LHCN-M2 (cell line): ENCODE measurements around the gene PGS1. TPM values are rescaled to one million over a fixed set of nuclear protein-coding genes. Genes with fewer than 3 reads are reported as not detected.

Source experiments
- DNase-seq: peaks from one replicate; pipeline ENCODE4 v3.0.0-alpha.2; 2012; ENCODE audit warnings: low read depth
- total RNA-seq: library from RNA; depleted of rRNA; stranded (reverse); fragments of >200 nt; gene quantifications from 2 replicates; pipeline ENCODE4 v1.2.3, GENCODE V29; 2014

Gene PGS1
- total RNA-seq, 1 experiment from 2014 or later = 35.0 TPM

DNA sequence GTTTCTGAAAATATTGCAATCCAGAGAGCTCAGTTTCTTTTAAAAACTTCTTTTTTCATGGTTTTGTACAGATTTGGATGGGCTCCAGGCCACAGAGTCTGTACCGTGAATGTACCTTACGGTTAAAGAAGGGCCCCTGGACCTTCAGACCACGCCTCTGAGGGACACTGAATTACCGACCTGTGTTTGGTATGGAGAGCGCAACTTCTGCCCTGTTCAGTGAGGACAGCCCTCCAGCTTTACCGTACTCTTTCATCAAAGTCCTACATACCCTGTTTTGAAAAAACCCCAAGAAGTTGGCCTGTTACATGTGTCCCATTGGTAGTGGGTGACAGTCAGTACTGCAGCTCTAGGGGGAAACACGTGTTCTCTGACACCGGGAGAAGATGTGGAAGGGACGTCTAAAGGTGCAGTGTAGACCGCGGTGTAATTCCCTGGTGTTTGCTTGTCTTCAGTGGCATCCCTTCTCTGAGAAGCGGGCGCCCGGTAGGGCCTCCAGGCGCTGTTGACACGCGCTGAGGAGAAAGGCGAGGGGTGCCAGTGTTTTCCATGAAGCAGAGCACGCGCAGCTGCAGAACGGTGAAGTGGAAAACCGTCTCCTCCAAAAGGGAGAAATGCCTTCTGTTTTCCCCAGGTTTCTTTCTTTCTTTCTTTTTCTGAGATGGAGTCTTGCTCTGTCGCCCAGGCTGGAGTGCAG is 6.2 kb downstream of the PGS1 start:
- DNase-seq = no peak

GRCh38 chr17:78387977-78388941 is 9.8 kb downstream of the PGS1 start:
- no peak for DNase-seq

DNA sequence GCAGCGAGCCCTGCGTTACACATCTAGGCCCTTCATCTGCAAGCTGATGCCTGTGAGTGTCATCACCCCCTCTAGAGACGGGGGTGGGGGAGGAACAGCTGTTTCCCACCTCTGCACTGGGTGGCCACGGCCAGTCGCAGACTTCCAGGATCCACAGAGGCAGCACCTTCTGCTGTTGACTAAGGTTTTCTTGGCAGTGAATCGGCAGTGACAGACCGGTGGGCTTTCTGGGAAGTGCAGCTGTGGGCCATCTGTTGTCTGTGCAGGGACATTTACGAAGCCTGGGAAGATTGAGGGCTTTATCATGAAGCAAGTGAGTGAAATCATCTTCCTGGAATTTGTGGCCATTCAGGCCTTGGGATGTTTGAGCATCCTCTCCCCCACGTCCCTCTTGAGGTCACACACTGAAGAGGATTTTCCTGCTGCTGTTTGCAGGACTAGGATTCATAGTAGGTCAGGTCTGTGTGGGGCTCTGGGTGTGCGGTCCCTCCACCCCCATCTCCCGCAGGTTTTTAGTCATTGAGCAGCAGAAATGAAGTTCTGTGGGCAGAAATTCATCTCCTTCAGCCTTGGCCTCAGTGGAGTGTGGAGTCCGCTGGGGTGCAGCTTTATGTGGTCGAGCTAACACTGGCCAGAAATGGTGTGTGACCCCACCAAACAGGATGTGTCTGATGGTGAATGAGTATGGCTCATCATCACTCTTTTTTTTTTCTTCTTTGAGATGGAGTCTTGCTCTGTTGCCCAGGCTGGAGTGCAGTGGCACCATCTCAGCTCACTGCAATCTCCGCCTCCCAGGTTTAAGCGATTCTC is 12.0 kb downstream of the PGS1 start:
- DNase-seq = peak; percentile 99

DNA sequence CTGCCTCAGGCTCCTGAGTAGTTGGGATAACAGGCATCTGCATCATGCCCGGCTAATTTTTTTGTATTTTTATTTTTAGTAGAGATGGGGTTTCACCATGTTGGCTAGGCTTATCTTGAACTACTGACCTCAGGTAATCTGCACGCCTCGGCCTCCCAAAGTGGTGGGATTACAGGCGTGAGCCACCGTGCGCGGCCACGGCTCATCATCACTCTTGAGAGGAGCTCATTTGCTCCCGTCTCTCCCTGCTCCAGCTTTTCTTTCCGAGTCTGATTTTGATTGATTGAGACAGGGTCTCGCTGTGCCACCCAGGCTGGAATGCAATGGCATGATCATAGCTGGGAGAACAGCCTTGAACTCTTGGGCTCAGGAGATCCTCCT is 12.6 kb downstream of the PGS1 start:
- no peak for DNase-seq

GRCh38 chr17:78391843-78392242 is 13.4 kb downstream of the PGS1 start:
- DNase-seq = peak; percentile 73

DNA sequence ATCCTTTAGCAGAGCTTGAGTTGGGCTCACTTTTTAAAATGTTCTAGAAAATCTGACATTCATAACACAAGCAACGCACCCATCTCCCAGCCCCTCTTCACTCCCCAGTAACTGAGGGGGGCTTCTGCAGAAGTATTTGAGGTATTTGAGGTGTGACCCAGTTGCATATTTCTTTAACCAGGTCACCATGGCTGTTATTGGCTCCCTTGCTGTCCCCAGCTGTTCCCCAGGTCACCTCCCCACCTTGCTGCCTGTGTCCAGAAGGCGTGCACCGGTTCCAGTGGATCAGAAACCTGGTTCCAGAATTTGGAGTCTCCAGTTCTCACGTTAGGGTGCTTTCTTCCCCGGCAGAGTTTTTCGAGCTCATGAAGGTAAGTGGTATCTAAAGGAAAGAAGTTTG is 13.8 kb downstream of the PGS1 start:
- no peak for DNase-seq

- no peak for DNase-seq
Observed at GRCh38 chr17:78393575-78393974, 15.1 kb downstream of the PGS1 start.

DNA sequence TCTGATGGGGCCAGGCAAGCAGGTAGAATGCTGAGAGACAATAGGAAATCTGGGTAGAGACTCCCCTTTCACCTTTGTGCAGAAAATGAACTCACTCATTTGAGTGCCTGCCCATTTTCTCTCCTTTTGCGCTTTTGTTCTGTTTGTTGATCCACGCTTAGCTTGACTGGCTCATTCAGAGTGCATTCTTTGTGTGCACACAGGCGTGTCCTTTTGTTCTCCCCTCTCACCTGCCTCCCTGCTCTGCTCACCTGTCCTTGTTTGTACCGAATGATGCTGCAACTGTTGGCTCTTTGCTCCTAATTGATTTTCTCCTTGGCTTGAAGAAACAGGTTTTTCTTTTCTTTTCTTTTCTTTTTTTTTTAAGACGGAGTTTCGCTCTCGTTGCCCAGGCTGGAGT is 15.8 kb downstream of the PGS1 start:
- DNase-seq = no peak

- no peak for DNase-seq
Observed at GRCh38 chr17:78395155-78395554, 16.7 kb downstream of the PGS1 start.

DNA sequence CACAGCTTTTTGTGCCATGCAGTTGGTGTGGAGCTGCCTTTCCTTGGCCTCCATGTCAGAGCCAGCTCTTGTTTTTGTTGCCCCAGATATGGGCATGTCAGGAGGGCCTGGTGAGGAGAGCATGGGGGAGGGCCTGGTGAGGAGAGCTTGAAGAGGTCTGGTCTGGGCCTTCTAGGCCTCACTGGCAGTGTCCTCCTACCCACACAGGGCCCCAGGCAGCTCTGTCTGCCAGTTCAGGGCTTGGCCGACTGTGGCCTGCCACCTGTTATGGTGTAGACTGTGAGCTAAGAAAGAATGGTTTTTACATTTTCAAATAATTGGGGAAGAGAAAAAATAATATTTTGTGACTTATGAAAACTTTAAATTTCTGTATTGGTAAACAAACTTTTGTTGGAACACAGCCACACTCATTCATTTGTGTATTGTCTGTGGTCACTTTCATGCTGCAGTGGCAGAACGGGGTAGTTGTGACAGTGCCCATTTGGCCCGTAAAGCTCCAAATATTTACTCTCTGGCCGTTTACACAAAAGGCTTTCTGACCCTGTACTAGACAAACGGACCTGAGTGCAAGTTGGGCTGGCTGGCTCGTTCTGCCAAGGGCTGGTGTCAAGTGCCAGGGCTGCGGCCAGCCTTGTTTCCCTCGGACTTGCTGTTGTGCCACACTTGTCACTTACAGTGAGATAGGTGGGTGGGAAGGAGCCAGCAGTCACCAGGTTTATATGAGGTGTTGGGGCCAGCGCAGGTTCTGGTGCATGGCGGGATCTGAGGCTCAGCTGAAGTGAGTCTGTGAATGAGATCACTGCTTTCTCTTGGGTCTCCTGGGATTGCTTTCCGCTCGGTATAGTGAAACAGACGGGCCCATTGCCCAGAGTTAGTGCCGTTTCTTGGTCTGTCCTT is 18.2 kb downstream of the PGS1 start:
- peak; percentile 33 for DNase-seq

DNA sequence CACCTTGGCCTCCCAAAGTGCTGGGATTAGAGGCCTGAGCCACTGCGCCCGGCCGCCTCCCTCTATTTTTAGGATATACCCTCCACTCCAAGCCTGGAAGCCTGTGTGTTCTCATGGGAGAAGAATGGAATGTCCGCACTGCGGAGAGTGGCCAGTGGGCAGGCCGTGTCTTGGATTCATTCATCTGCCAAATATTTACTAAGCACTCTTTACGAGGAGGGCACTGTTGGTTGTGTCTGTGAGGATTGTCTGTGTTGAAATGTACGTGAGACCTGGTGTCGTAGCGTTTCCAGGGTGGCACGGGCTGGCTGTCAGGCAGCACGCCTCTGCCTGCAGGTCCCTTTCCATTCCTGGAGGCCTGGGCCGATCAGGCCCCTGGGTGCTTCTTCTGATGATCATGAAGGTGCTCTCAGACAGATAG is 19.2 kb downstream of the PGS1 start:
- DNase-seq = peak; percentile 89

DNA sequence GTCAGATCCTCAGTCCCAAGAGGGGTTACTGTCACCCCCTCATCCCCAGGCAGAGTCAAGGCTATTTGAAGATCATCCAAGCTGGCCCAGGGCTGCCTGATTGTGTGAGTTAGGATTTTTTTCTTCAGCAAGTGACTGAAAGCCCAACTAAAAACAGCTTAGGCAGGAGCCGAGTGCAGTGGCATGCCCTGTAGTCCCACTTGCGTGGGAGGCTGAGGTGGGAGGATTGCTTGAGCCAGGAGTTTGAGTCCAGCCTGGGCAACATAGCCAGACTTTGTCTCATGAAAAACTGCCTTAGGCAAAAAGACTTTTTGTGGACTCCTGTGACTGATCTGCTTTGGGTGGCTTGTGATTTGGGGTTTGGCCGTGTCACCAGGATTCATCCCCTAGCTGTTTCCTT is 19.9 kb downstream of the PGS1 start:
- no peak for DNase-seq

GRCh38 chr17:78399028-78399692 is 20.7 kb downstream of the PGS1 start:
- no peak for DNase-seq

GRCh38 chr17:78399693-78400144 is 21.3 kb downstream of the PGS1 start:
- no peak for DNase-seq

- no peak for DNase-seq
Observed at GRCh38 chr17:78400581-78401240, 22.3 kb downstream of the PGS1 start.

- peak; percentile 80 for DNase-seq
Observed at GRCh38 chr17:78401246-78401645, 22.8 kb downstream of the PGS1 start.

- no peak for DNase-seq
Observed at GRCh38 chr17:78401891-78402290, 23.4 kb downstream of the PGS1 start.

DNA sequence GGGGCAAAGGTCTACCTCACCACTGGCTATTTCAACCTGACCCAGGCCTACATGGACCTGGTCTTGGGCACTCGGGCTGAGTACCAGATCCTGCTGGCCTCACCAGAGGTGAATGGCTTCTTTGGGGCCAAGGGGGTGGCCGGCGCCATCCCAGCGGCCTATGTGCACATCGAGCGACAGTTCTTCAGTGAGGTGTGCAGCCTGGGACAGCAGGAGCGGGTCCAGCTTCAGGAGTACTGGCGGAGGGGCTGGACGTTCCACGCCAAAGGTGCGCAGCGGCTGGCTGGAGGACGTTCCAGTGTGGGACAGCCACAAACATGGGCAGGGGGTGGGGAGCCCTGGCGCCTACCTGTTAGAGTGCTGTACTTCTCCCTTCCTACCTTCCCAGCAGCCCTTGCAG is 25.4 kb downstream of the PGS1 start:
- no peak for DNase-seq

GRCh38 chr17:78406396-78406795 is 27.9 kb downstream of the PGS1 start:
- DNase-seq = no peak

DNA sequence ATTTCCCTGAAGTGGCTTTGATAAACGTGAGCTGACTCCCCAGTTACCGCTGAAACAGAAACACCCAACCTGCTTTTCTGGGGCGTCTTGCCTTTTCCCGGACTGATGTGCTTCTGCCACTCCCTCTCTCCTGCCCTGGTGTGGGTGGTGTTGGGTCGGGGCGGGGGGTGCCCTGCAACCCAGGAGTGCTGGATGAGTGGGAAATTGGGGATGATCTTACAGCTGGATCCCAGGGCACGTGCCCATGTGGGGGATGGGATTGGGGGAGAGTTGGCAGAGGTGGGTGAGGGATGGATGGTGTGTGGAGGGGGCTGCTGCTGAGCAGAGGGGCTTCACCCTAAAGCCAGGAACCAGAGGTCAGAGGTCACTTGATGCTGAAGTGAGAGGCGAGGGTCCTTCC is 28.5 kb downstream of the PGS1 start:
- DNase-seq = no peak
